Osteoblast (primary cell): ENCODE data around the gene REPS2. TPM values are rescaled to one million over a fixed set of nuclear protein-coding genes. Genes with fewer than 3 reads are reported as not detected.

Experiments used
- DNase-seq: peaks from one replicate; pipeline ENCODE4 v3.0.0; 2011; ENCODE audit warnings: low spot score, mixed read lengths; ENCODE audit not compliant: insufficient read length; ENCODE audit errors: missing footprints
- H2AFZ ChIP-seq: 2 replicates; pipeline ENCODE4 v1.6.0; 2011; ENCODE audit warnings: mild to moderate bottlenecking, low read length
- H3K27ac ChIP-seq: 2 replicates; pipeline ENCODE4 v1.5.1; 2011; ENCODE audit warnings: mild to moderate bottlenecking, low read depth, low read length, moderate library complexity
- H3K27me3 ChIP-seq: 2 replicates; pipeline ENCODE4 v1.6.0; 2012; ENCODE audit warnings: mild to moderate bottlenecking, control low read depth, inconsistent platforms, low read length, moderate library complexity; ENCODE audit not compliant: insufficient read depth
- H3K36me3 ChIP-seq: 2 replicates; pipeline ENCODE4 v1.5.1; 2011; ENCODE audit warnings: mild to moderate bottlenecking, low read length, control low read depth, moderate library complexity; ENCODE audit not compliant: insufficient read depth
- H3K4me1 ChIP-seq: 2 replicates; pipeline ENCODE4 v1.5.1; 2011; ENCODE audit warnings: mild to moderate bottlenecking, low read length, control low read depth, moderate library complexity; ENCODE audit not compliant: insufficient read depth
- H3K4me2 ChIP-seq: 2 replicates; pipeline ENCODE4 v1.6.0; 2011; ENCODE audit warnings: mild to moderate bottlenecking, low read length; ENCODE audit not compliant: insufficient read depth
- H3K4me3 ChIP-seq: fragments of 200-600 bp; sonication (generic); 3 replicates; pipeline ENCODE4 v1.5.1; 2012; ENCODE audit warnings: mild to moderate bottlenecking, low read length, inconsistent platforms; ENCODE audit not compliant: insufficient read depth
- H3K79me2 ChIP-seq: 2 replicates; pipeline ENCODE4 v1.6.0; 2012; ENCODE audit warnings: mild to moderate bottlenecking, low read length, control low read depth, inconsistent platforms; ENCODE audit not compliant: insufficient read depth
- H3K9me3 ChIP-seq: 2 replicates; pipeline ENCODE4 v1.5.1; 2011; ENCODE audit warnings: low read depth, low read length, control low read depth
- H4K20me1 ChIP-seq: 2 replicates; pipeline ENCODE4 v1.6.0; 2012; ENCODE audit warnings: mild to moderate bottlenecking, low read length, control low read depth; ENCODE audit not compliant: insufficient read depth
- CTCF ChIP-seq: IDR thresholded peaks from 2 replicates; pipeline ENCODE4 v1.5.1; 2011; ENCODE audit warnings: mild to moderate bottlenecking, low read depth, low read length, moderate library complexity; ENCODE audit errors: extremely low read depth
- total RNA-seq: library from RNA; depleted of rRNA; stranded (reverse); fragments of >200 nt; gene quantifications from 2 replicates; pipeline ENCODE4 v1.2.3, GENCODE V29; 2012

REPS2 gene
- total RNA-seq, 1 donor = 0.72 TPM

GRCh38 chrX:17038277-17038676 is 91.8 kb downstream of the REPS2 start:
- no peak overlapping the region for H2AFZ ChIP-seq
- no peaks in the 10 kb centered on the region for H4K20me1 ChIP-seq
- H3K36me3 ChIP-seq = no peaks in the 10 kb centered on the region
- H3K79me2 ChIP-seq = no peaks in the 10 kb centered on the region
- DNase-seq = no peak
- H3K4me3 ChIP-seq = no peak overlapping the region
- no peak for TF ChIP-seq CTCF
- H3K27me3 ChIP-seq = peaks cover 3% of the 10 kb centered on the region
- H3K9me3 ChIP-seq = no peaks in the 10 kb centered on the region
- H3K4me1 ChIP-seq = no peaks in the 10 kb centered on the region
- no peak overlapping the region for H3K27ac ChIP-seq
- no peak overlapping the region for H3K4me2 ChIP-seq

GRCh38 chrX:17038681-17039161 is 92.3 kb downstream of the REPS2 start:
- Histone ChIP-seq H3K4me1 (no peaks in the 10 kb centered on the region), H3K9me3 (no peaks in the 10 kb centered on the region), H4K20me1 (no peaks in the 10 kb centered on the region), H3K27ac (no peak overlapping the region), H3K27me3 (peaks cover 3% of the 10 kb centered on the region), H3K4me2 (no peak overlapping the region), H3K79me2 (no peaks in the 10 kb centered on the region), H3K4me3 (no peak overlapping the region), H3K36me3 (no peaks in the 10 kb centered on the region), H2AFZ (no peak overlapping the region)
- DNase-seq = no peak
- no peak for TF ChIP-seq CTCF

- no peak for TF ChIP-seq CTCF
- DNase-seq = no peak
- Histone ChIP-seq H4K20me1 (no peaks in the 10 kb centered on the region), H3K79me2 (no peaks in the 10 kb centered on the region), H3K9me3 (no peaks in the 10 kb centered on the region), H3K4me3 (no peak overlapping the region), H3K4me2 (no peak overlapping the region), H2AFZ (no peak overlapping the region), H3K27me3 (peaks cover 3% of the 10 kb centered on the region), H3K36me3 (no peaks in the 10 kb centered on the region), H3K27ac (no peak overlapping the region), H3K4me1 (no peaks in the 10 kb centered on the region)
Observed at GRCh38 chrX:17039826-17040225, 93.4 kb downstream of the REPS2 start.

- no peak for DNase-seq
Observed at GRCh38 chrX:17040711-17041110, 94.3 kb downstream of the REPS2 start.

More at GRCh38 chrX:17040711-17041110, 94.3 kb downstream of the REPS2 start:
- Histone ChIP-seq H3K4me3 (no peak overlapping the region), H3K79me2 (no peaks in the 10 kb centered on the region), H3K4me1 (no peaks in the 10 kb centered on the region), H2AFZ (no peak overlapping the region), H3K36me3 (no peaks in the 10 kb centered on the region), H3K4me2 (no peak overlapping the region), H3K27me3 (peaks cover 3% of the 10 kb centered on the region), H3K9me3 (no peaks in the 10 kb centered on the region), H4K20me1 (no peaks in the 10 kb centered on the region), H3K27ac (no peak overlapping the region)
- no peak for TF ChIP-seq CTCF
